Lower lobe of right lung (tissue), 2 donors: Measurements from ENCODE around the gene DOCK1. TPM values are rescaled to one million over a fixed set of nuclear protein-coding genes. Genes with fewer than 3 reads are reported as not detected.

Experiments used
- ATAC-seq, 2 donors: fragments of 200-7000 bp; cut with Tn5 transposase; one replicate each; pipeline ENCODE4 v1.9.1; 2020 to 2022; ENCODE audit warnings: mild to moderate bottlenecking in 2 of 2, moderate library complexity in 2 of 2
- DNase-seq: peaks from one replicate; pipeline ENCODE4 v3.0.0-alpha.2; 2020
- H3K27ac ChIP-seq: fragments of 200-600 bp; one replicate; pipeline ENCODE4 v1.8.0; 2022
- H3K27me3 ChIP-seq: fragments of 200-600 bp; one replicate; pipeline ENCODE4 v1.8.0; 2022; ENCODE audit warnings: low read depth
- H3K36me3 ChIP-seq: fragments of 200-600 bp; one replicate; pipeline ENCODE4 v1.8.0; 2022; ENCODE audit warnings: mild to moderate bottlenecking
- H3K4me1 ChIP-seq: fragments of 200-600 bp; one replicate; pipeline ENCODE4 v1.8.0; 2022
- H3K4me3 ChIP-seq: fragments of 200-600 bp; one replicate; pipeline ENCODE4 v1.8.0; 2022; ENCODE audit warnings: mild to moderate bottlenecking
- H3K9me3 ChIP-seq: fragments of 200-600 bp; one replicate; pipeline ENCODE4 v1.8.0; 2022
- intact Hi-C: fragments of 100-400 bp; cut with DNase I; formaldehyde crosslinking; loops from one replicate; pipeline ENCODE4 v1.11.0; 2022
- total RNA-seq: library from RNA; stranded (reverse); fragmentation: NEBNext Ultra II Directional; extraction: Animal tissue kit (Norgen Biotek cat#: 25700); gene quantifications from one replicate; pipeline ENCODE4 v1.2.1, GENCODE V29; 2021
- TF ChIP-seq, protein P1 (sequence below): fragments of 200-600 bp; IDR thresholded peaks from one replicate; pipeline ENCODE4 v1.8.0; 2022; ENCODE audit warnings: antibody characterized with exemption, mild to moderate bottlenecking
- donor health status: DM: no; HTN: yes; CAD: no; lungs with severe emphysema.

The DOCK1 gene
- total RNA-seq, 1 donor from 2014 or later: 44.8 TPM

DNA sequence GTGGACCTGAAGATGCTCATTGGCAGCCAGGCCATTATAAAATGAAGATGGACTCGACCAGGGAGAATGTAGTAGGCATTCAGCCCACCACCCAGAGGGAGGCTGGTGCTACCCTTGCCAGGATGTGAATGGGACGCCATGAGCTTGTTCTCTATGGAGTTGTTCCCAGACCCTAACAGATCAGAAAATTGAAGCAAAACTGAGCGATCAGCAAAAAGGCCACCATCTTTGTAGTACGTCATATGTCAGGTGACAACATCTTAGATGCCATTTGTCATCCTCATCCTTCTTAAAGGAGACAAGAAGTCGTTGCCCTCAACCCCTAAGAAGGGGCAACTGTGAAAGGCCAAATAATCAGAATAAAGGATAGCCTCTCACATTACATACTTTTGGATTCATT lies 61.7 kb downstream of the DOCK1 start:
- intact Hi-C loops: no loop called here
- no peaks in the 10 kb centered on the region for H3K27me3 ChIP-seq
- no peak overlapping the region for H3K27ac ChIP-seq
- H3K9me3 ChIP-seq: no peaks in the 10 kb centered on the region
- DNase-seq (no peak), ATAC-seq (no peak)
- TF ChIP-seq, protein P1, sequence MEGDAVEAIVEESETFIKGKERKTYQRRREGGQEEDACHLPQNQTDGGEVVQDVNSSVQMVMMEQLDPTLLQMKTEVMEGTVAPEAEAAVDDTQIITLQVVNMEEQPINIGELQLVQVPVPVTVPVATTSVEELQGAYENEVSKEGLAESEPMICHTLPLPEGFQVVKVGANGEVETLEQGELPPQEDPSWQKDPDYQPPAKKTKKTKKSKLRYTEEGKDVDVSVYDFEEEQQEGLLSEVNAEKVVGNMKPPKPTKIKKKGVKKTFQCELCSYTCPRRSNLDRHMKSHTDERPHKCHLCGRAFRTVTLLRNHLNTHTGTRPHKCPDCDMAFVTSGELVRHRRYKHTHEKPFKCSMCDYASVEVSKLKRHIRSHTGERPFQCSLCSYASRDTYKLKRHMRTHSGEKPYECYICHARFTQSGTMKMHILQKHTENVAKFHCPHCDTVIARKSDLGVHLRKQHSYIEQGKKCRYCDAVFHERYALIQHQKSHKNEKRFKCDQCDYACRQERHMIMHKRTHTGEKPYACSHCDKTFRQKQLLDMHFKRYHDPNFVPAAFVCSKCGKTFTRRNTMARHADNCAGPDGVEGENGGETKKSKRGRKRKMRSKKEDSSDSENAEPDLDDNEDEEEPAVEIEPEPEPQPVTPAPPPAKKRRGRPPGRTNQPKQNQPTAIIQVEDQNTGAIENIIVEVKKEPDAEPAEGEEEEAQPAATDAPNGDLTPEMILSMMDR: no peak
- H3K4me3 ChIP-seq: no peak overlapping the region
- no peaks in the 10 kb centered on the region for H3K4me1 ChIP-seq
- no peaks in the 10 kb centered on the region for H3K36me3 ChIP-seq

DNA sequence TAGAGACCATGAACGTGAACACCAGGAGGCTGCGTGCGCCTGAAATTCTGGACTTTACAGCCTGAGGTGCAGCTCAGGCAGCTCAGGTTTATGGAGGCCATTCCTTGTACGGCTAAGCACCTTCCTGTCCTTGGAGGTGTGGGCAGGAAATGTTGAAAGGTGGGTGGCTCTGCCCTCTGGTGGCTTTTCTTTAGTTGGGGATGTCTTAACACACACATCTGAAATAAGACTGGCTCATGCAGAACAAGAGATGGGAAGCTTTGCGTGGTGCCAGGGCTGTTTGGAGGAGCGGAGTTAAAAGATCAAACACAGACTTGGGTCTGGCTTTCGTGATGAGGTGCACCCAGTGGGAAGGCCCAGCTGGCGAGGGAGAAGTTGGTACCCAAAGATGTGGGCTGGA lies 64.1 kb downstream of the DOCK1 start:
- ATAC-seq (no peak), DNase-seq (no peak)
- H3K4me1 ChIP-seq: peaks cover 13% of the 10 kb centered on the region
- intact Hi-C loops: no loop called here
- no peak overlapping the region for H3K27ac ChIP-seq
- no peaks in the 10 kb centered on the region for H3K9me3 ChIP-seq
- no peaks in the 10 kb centered on the region for H3K27me3 ChIP-seq
- TF ChIP-seq, protein P1: peak; percentile 8
- no peak overlapping the region for H3K4me3 ChIP-seq
- no peaks in the 10 kb centered on the region for H3K36me3 ChIP-seq

DNA sequence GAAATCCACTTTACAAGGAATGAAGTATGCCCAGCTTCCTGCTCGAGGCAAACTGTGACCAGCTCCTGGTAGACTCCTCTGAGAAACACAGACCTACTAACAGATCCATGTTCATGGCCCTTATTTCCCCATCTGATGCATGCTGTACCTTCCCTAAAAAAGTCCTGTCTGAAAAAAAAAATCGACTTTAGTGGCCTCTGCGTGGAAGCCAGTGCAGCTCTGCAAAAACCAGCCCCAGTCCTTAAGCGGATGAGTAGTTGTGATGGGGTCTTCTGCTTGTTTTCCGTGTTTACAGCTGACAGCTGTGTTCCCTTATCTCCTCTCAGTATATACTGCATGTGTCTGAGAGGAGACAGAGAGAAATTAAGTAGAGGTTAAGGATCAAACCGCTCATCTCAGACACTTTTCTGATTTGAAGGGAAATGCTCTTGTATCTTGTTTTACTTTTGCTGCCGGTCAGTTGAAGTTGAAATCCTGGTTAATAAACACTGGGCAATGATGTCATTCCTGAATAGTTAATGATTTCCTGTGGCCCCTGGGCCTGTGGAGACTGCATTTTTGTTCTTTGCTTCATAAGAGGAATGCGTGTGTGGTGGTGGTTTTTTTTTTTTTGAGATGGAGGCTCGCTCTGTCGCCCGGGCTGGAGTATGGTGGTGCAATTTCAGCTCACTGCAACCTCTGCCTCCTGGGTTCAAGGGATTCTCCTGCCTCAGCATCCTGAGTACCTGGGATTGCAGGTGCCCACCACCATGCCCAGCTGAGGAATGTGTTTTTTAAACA lies 67.6 kb downstream of the DOCK1 start:
- Histone ChIP-seq H3K9me3 (no peaks in the 10 kb centered on the region), H3K36me3 (peaks cover 10% of the 10 kb centered on the region), H3K4me3 (no peak overlapping the region), H3K27ac (no peak overlapping the region), H3K4me1 (peaks cover 13% of the 10 kb centered on the region), H3K27me3 (no peaks in the 10 kb centered on the region)
- intact Hi-C loops: no loop called here
- TF ChIP-seq, protein P1: no peak
- DNase-seq (no peak), ATAC-seq (peak; percentile 71 to 74)

DNA sequence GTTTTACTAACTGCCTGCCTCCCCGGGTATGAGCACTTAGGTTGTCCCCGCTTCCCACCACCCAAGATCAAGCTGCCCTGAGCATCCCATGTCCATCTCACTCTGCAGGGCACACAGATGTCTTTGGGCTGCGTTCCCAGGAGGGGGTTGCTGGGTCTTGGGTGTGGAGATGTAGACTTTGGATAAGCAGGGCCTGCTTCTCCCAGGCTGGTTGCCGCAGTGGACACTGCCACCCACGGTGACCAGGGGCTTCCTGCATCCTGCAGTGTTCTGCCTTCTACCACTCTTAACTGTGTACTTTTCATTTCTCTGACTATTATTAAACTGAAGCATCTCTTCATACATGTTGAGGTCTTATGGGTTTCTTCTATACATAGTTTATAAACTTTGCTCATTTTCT lies 70.0 kb downstream of the DOCK1 start:
- TF ChIP-seq, protein P1: no peak
- Histone ChIP-seq H3K27me3 (no peaks in the 10 kb centered on the region), H3K9me3 (no peaks in the 10 kb centered on the region), H3K27ac (no peak overlapping the region), H3K4me1 (peaks cover 13% of the 10 kb centered on the region), H3K4me3 (no peak overlapping the region), H3K36me3 (peaks cover 18% of the 10 kb centered on the region)
- intact Hi-C loops: no loop called here
- ATAC-seq (no peak), DNase-seq (no peak)

DNA sequence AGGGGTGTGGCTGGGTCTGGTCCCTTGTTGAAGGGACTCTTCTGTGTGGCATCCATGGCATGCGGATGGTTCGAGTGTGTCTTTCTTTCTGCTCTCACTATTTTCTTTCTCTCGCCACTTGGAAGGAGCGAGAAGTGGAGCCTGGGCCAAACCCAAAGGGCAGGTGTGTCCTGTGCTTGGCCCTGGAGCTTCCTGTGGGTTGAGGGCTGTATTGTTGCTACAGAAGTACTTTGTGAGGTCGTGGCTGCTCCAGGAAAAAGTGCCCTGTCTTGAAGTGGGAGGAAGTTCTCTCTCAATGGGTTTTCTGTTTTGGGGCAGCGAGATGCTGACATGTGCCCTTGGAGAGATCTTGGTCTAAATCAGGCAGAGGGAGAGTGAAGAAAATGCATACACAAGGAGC lies 72.0 kb downstream of the DOCK1 start:
- Histone ChIP-seq H3K4me3 (no peak overlapping the region), H3K9me3 (no peaks in the 10 kb centered on the region), H3K4me1 (peaks cover 13% of the 10 kb centered on the region), H3K36me3 (peaks cover 20% of the 10 kb centered on the region), H3K27me3 (no peaks in the 10 kb centered on the region), H3K27ac (no peak overlapping the region)
- TF ChIP-seq, protein P1: no peak
- ATAC-seq: no peak
- intact Hi-C loops: no loop called here
- no peak for DNase-seq
